Activated CD8-positive, alpha-beta T cell treated with anti-CD3 and anti-CD28 coated beads, Interleukin-2, amount 10 ng/mL, durations not matched to agents 7 days and 5 days (primary cell): ENCODE measurements around the gene BCAS3. TPM values are rescaled to one million over a fixed set of nuclear protein-coding genes. Genes with fewer than 3 reads are reported as not detected.
"Not testable (repeated sequence)": the region's sequence is repeated elsewhere in the genome, so short reads cannot be mapped to it uniquely, and the experiment has no call there.

Experiments
- ATAC-seq: fragments of 150-1000 bp; cut with Tn5 transposase; one replicate; pipeline ENCODE4 v1.10.0; 2021; ENCODE audit warnings: moderate library complexity
- CTCF ChIA-PET: fragments of 350-600 bp; sonication (Branson Sonifier 250); formaldehyde crosslinking; loops from one replicate; lab custom pipeline; 2021; ENCODE audit warnings: antibody characterized with exemption; lab: Charles Lee
- POLR2A ChIA-PET: fragments of 350-600 bp; sonication (Branson Sonifier 250); formaldehyde crosslinking; loops from one replicate; lab custom pipeline; 2021; ENCODE audit warnings: antibody characterized with exemption; lab: Charles Lee
- DNase-seq: peaks from one replicate; pipeline ENCODE4 v3.0.0-alpha.2; 2020
- H3K27ac Mint-ChIP-seq: one replicate; pipeline ENCODE4 v1.8.0; 2021; ENCODE audit warnings: mild to moderate bottlenecking, mixed read lengths
- H3K27me3 Mint-ChIP-seq: one replicate; pipeline ENCODE4 v1.8.0; 2021; ENCODE audit warnings: low read depth, mixed read lengths
- H3K36me3 Mint-ChIP-seq: one replicate; pipeline ENCODE4 v1.8.0; 2021; ENCODE audit warnings: low read depth, mixed read lengths
- H3K4me1 Mint-ChIP-seq: one replicate; pipeline ENCODE4 v1.8.0; 2021; ENCODE audit warnings: low read depth, mixed read lengths
- H3K4me3 Mint-ChIP-seq: one replicate; pipeline ENCODE4 v1.8.0; 2021; ENCODE audit warnings: mild to moderate bottlenecking, mixed read lengths
- H3K9me3 Mint-ChIP-seq: one replicate; pipeline ENCODE4 v1.8.0; 2022; ENCODE audit warnings: mixed read lengths; ENCODE audit not compliant: insufficient read depth
- total RNA-seq, 2 experiments: library from RNA; stranded (reverse); gene quantifications; one replicate each; pipeline ENCODE4 v1.2.3, GENCODE V29; 2021

Gene BCAS3
- total RNA-seq, 2 experiments from 2014 or later, result 13.0 to 16.3 TPM

DNA sequence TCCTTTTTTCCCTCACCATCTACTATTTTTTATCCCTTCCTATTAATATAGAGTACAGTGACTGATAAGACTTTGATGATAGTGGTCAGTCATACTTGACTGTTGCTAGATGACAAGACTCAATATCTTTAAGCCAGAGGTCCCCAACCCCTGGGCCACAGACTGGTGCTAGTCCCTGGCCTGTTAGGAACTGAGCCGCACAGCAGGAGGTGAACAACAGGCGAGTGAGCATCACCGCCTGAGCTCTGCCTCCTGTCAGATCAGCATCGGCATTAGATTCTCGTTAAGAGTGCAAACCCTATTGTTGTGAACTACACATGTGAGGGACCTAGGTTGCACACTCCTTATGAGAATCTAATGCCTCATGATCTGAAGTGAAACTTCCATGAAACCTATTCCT lies 341.3 kb downstream of the BCAS3 start:
- Mint-ChIP-seq H3K9me3 (no peaks in the 10 kb centered on the region), H3K4me1 (no peaks in the 10 kb centered on the region), H3K36me3 (no peaks in the 10 kb centered on the region), H3K27ac (no peak overlapping the region), H3K4me3 (no peak overlapping the region), H3K27me3 (no peaks in the 10 kb centered on the region)
- DNase-seq, result no peak
- ChIA-PET CTCF (interaction anchor here (1.0 kb wide), 1 partner anchor 30 kb away, joined by 3 read pairs; no protein-coding TSS in a partner anchor), POLR2A (no interaction called here)
- ATAC-seq, result no peak

DNA sequence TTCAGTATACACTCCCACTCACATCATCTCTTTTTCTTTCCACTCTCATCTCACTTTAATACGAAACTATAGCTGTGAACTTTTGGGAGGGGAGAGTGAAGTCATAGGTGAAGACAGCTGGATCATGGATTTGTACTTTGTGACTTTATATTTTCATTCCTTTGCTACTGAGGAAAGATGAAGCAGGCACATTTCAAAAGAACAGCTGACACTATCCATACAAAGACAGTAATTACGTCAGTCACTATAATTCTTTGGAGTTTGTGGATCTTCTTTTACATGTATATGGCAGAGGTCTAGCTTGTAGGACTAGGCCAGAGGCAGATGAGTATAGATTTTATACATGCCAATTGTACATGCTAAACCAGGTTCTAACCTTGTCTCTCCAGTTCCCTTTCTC lies 346.3 kb downstream of the BCAS3 start:
- Mint-ChIP-seq H3K27me3 (no peaks in the 10 kb centered on the region), H3K9me3 (no peaks in the 10 kb centered on the region), H3K36me3 (no peaks in the 10 kb centered on the region), H3K4me1 (no peaks in the 10 kb centered on the region), H3K4me3 (no peak overlapping the region), H3K27ac (no peak overlapping the region)
- ChIA-PET CTCF (no interaction called here), POLR2A (no interaction called here)
- DNase-seq (no peak), ATAC-seq (no peak)

GRCh38 chr17:61026818-61027217 lies 349.2 kb downstream of the BCAS3 start:
- H3K27me3 Mint-ChIP-seq, result no peaks in the 10 kb centered on the region
- ATAC-seq, result no peak
- H3K36me3 Mint-ChIP-seq, result no peaks in the 10 kb centered on the region
- ChIA-PET CTCF (interaction anchor here (0.9 kb wide), 1 partner anchor 332 kb away, joined by 3 read pairs; no protein-coding TSS in a partner anchor), POLR2A (no interaction called here)
- no peak for DNase-seq
- no peak overlapping the region for H3K27ac Mint-ChIP-seq
- no peaks in the 10 kb centered on the region for H3K9me3 Mint-ChIP-seq
- no peaks in the 10 kb centered on the region for H3K4me1 Mint-ChIP-seq
- no peak overlapping the region for H3K4me3 Mint-ChIP-seq

DNA sequence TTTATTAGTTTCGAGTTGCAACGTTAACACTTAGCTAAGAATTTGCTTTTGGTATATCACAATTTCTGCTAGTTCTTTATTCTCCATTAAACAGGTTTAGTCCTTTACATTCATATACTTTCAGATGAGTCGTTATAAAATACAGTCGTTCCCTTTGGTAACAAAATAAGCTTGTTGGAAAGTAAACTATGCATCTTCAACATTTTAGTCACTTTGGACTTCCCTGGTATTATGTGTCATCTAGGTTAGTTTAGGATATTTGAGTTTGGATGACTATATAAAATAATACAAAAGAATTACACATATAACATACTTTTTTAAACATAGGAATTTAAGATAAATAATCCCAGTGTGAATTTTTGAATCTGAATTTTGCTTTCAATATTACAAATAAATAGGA lies 351.5 kb downstream of the BCAS3 start:
- H3K4me1 Mint-ChIP-seq, result no peaks in the 10 kb centered on the region
- ChIA-PET POLR2A (no interaction called here), CTCF (interaction anchor here (0.7 kb wide), 1 partner anchor 57 kb away, joined by 3 read pairs; no protein-coding TSS in a partner anchor)
- no peaks in the 10 kb centered on the region for H3K27me3 Mint-ChIP-seq
- ATAC-seq (no peak), DNase-seq (no peak)
- H3K9me3 Mint-ChIP-seq, result no peaks in the 10 kb centered on the region
- no peak overlapping the region for H3K4me3 Mint-ChIP-seq
- no peak overlapping the region for H3K27ac Mint-ChIP-seq
- no peaks in the 10 kb centered on the region for H3K36me3 Mint-ChIP-seq

DNA sequence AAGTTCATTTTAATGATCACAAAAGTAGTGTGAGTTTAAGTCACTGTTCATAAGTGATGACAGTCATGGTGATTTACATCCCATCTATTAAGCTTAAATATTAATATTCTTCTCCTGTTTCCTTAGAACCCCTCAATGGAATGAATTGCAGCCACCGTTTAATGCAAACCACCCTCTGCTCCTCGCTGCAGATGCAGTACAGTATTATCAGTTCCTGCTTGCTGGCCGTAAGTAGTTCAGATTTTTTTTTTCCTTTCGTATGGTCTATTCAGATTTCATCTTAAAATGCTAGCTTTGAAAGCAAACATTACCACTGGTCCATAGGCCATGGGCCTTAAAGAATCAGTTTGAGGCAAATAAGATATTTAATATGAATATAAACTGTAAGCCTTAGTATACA lies 363.0 kb downstream of the BCAS3 start:
- POLR2A ChIA-PET, result no interaction called here
- CTCF ChIA-PET, result no interaction called here
- no peak overlapping the region for H3K4me3 Mint-ChIP-seq

GRCh38 chr17:61042348-61042747 lies 364.7 kb downstream of the BCAS3 start:
- H3K27ac Mint-ChIP-seq, DNase-seq, H3K27me3 Mint-ChIP-seq, ATAC-seq, H3K36me3 Mint-ChIP-seq, H3K9me3 Mint-ChIP-seq, H3K4me1 Mint-ChIP-seq, H3K4me3 Mint-ChIP-seq, POLR2A ChIA-PET, CTCF ChIA-PET: not testable (repeated sequence)

More for the DNA sequence above, 363.0 kb downstream of the BCAS3 start:
- Mint-ChIP-seq H3K27me3 (no peaks in the 10 kb centered on the region), H3K9me3 (no peaks in the 10 kb centered on the region), H3K4me1 (no peaks in the 10 kb centered on the region), H3K27ac (no peak overlapping the region), H3K36me3 (peaks cover 4% of the 10 kb centered on the region)
- no peak for DNase-seq
- ATAC-seq, result no peak

GRCh38 chr17:61047515-61047914 lies 369.9 kb downstream of the BCAS3 start:
- Mint-ChIP-seq H3K27ac (no peak overlapping the region), H3K4me1 (peaks cover 9% of the 10 kb centered on the region), H3K36me3 (no peaks in the 10 kb centered on the region), H3K4me3 (no peak overlapping the region), H3K9me3 (no peaks in the 10 kb centered on the region), H3K27me3 (no peaks in the 10 kb centered on the region)
- POLR2A ChIA-PET, result no interaction called here
- no peak for ATAC-seq
- DNase-seq, result no peak
- CTCF ChIA-PET, result no interaction called here

GRCh38 chr17:61048376-61049106 lies 370.9 kb downstream of the BCAS3 start:
- Mint-ChIP-seq H3K9me3 (no peaks in the 10 kb centered on the region), H3K27ac (no peak overlapping the region), H3K27me3 (no peaks in the 10 kb centered on the region), H3K4me1 (peaks cover 9% of the 10 kb centered on the region), H3K4me3 (no peak overlapping the region), H3K36me3 (no peaks in the 10 kb centered on the region)
- ATAC-seq (no peak), DNase-seq (no peak)
- POLR2A ChIA-PET, result interaction anchor here (0.5 kb wide), 1 partner anchor 19 kb away, joined by 3 read pairs; no protein-coding TSS in a partner anchor
- CTCF ChIA-PET, result interaction anchor here (0.8 kb wide), 1 partner anchor 29 kb away, joined by 3 read pairs; no protein-coding TSS in a partner anchor

DNA sequence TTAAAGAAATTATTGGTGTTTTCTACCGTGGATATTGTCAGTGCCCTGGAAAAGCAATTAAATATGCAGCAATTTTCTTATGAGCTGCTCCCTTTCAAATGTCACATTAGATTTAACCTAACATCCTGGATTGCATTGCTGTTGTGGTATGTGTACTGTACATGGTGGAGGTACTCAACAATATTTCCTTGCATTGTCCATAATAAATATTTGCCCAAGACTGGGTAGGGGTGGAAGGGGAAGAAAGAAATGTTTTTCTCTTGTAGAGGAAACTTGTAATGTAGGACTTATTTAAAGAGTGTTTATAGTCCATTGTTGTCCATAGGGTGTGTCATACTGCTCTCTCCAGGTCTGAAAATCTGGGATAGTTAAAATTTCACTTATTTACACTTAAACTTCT lies 375.8 kb downstream of the BCAS3 start:
- Mint-ChIP-seq H3K4me3 (no peak overlapping the region), H3K27ac (no peak overlapping the region), H3K27me3 (no peaks in the 10 kb centered on the region), H3K4me1 (peaks cover 24% of the 10 kb centered on the region), H3K36me3 (no peaks in the 10 kb centered on the region), H3K9me3 (no peaks in the 10 kb centered on the region)
- ATAC-seq, result no peak
- ChIA-PET POLR2A (no interaction called here), CTCF (no interaction called here)
- no peak for DNase-seq

GRCh38 chr17:61054436-61054835 lies 376.8 kb downstream of the BCAS3 start:
- no peak overlapping the region for H3K4me3 Mint-ChIP-seq
- H3K4me1 Mint-ChIP-seq, result peaks cover 19% of the 10 kb centered on the region
- H3K27ac Mint-ChIP-seq, result no peak overlapping the region
- ATAC-seq (no peak), DNase-seq (no peak)
- ChIA-PET CTCF (no interaction called here), POLR2A (no interaction called here)
- no peaks in the 10 kb centered on the region for H3K27me3 Mint-ChIP-seq
- H3K9me3 Mint-ChIP-seq, result no peaks in the 10 kb centered on the region
- H3K36me3 Mint-ChIP-seq, result peaks cover 2% of the 10 kb centered on the region

- POLR2A ChIA-PET, result interaction anchor here (0.6 kb wide), 1 partner anchor 83 kb away, joined by 3 read pairs; no protein-coding TSS in a partner anchor
Measured at GRCh38 chr17:61057257-61057656, 379.6 kb downstream of the BCAS3 start.

DNA sequence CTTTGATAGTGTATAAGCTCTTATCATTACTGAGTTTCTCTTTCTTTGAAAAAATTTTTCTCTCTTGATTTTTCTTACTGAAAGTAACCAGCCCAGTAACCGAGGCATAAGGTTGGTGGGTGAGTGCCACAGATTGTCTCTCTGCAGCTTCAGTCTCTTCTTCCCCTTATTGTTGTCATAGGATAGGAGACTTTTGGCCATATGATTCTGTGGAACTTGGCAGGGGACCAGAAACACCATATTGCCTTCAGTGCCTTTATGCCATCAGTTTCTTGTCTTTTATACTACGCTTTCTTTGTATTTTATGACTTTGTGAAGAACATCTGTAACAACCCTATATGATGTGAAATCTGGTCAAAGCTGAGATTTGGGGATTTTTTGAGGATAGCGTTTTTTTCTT lies 380.4 kb downstream of the BCAS3 start:
- Mint-ChIP-seq H3K9me3 (no peaks in the 10 kb centered on the region), H3K27ac (no peak overlapping the region), H3K4me1 (peaks cover 25% of the 10 kb centered on the region), H3K27me3 (no peaks in the 10 kb centered on the region), H3K36me3 (peaks cover 3% of the 10 kb centered on the region), H3K4me3 (no peak overlapping the region)
- ChIA-PET CTCF (no interaction called here), POLR2A (no interaction called here)
- no peak for DNase-seq
- no peak for ATAC-seq

More at GRCh38 chr17:61057257-61057656, 379.6 kb downstream of the BCAS3 start:
- Mint-ChIP-seq H3K27ac (no peak overlapping the region), H3K27me3 (no peaks in the 10 kb centered on the region), H3K4me1 (peaks cover 25% of the 10 kb centered on the region), H3K9me3 (no peaks in the 10 kb centered on the region), H3K36me3 (peaks cover 3% of the 10 kb centered on the region), H3K4me3 (peak overlapping the region; percentile 4)
- DNase-seq, result no peak
- CTCF ChIA-PET, result no interaction called here
- peak; percentile 81 for ATAC-seq
